ENCODE results near the gene ORC1.

- TF ChIP-seq POLR2AphosphoS5 (IDR thresholded peaks at IDR 0.05; ENCODE audit: low read depth, low read length): no peak
- TF ChIP-seq POLR2A (IDR thresholded peaks at IDR 0.05; ENCODE audit: low read depth, low read length): no peak
- TF ChIP-seq TAF1 (IDR thresholded peaks at IDR 0.05; ENCODE audit: borderline replicate concordance, low read depth, low read length): no peak
These were observed 55.4 kb downstream of the ORC1 start for GRCh38 chr1:52348704-52349300.
